Adipocyte (in vitro differentiated cells): ENCODE measurements around the gene ZYG11A.

Experiments
- DNase-seq: peaks from one replicate; pipeline ENCODE4 v3.0.0-alpha.2; 2015; ENCODE audit warnings: low read depth
- H3K27me3 ChIP-seq: replicated peaks from 2 replicates; pipeline ENCODE4 v1.7.0; 2013; ENCODE audit warnings: mild to moderate bottlenecking, low read length, moderate library complexity; ENCODE audit not compliant: control insufficient read depth, insufficient read depth
- H3K36me3 ChIP-seq: 2 replicates; pipeline ENCODE4 v1.7.0; 2013; ENCODE audit warnings: low read length, mild to moderate bottlenecking, moderate library complexity; ENCODE audit not compliant: control insufficient read depth, insufficient read depth, severe bottlenecking
- H3K4me1 ChIP-seq: 2 replicates; pipeline ENCODE4 v1.7.0; 2013; ENCODE audit warnings: mild to moderate bottlenecking, low read length, moderate library complexity; ENCODE audit not compliant: control insufficient read depth, insufficient read depth
- H3K4me3 ChIP-seq: 2 replicates; pipeline ENCODE4 v1.7.0; 2013; ENCODE audit warnings: mild to moderate bottlenecking, low read length, moderate library complexity
- H3K9ac ChIP-seq: 2 replicates; pipeline ENCODE4 v1.7.0; 2013; ENCODE audit warnings: mild to moderate bottlenecking, low read length, moderate library complexity
- H3K9me3 ChIP-seq: 2 replicates; pipeline ENCODE4 v1.7.0; 2013; ENCODE audit warnings: mild to moderate bottlenecking, low read length, moderate library complexity; ENCODE audit not compliant: control insufficient read depth

ZYG11A gene

DNA sequence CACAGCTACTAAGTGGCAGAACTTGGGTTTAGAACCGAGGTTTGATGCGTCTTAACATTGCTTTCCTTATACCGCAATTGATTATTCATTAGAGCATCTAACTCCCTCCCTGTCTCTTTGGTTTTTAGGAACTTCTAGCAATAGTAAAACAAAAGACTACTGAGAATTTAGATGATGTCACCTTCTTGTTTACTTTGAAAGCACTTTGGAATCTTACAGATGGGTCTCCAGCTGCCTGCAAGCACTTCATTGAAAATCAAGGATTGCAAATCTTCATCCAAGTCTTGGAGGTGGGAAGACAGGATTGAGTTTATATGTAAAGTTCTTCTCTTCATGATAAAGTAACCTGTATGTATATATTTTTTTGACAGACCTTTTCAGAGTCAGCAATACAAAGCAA is 35.0 kb downstream of the ZYG11A start:
- peak; percentile 13 for DNase-seq
- H3K9ac ChIP-seq: no peak overlapping the region
- H3K27me3 ChIP-seq: no peaks in the 10 kb centered on the region
- H3K9me3 ChIP-seq: no peaks in the 10 kb centered on the region
- H3K4me3 ChIP-seq: no peak overlapping the region
- no peaks in the 10 kb centered on the region for H3K36me3 ChIP-seq
- no peaks in the 10 kb centered on the region for H3K4me1 ChIP-seq

DNA sequence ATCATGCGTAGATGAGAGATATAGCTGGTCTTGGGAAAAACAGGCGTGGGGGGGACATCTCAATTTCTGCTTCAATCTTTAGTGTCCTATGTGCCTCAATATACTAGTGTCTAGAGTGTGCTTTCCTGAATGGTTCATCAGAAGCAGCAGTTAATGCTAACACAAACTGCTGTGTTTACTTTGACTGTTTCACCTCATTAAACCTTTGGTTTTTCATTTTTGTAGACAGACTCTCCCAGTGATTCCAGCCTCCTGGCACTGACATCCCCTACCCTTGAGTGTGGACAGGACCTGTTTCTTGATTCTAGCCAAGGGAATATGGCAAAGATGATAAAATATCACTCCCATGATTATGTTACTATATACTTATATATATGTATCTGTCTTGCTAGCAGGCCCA is 37.6 kb downstream of the ZYG11A start:
- Histone ChIP-seq H3K4me3 (no peak overlapping the region), H3K36me3 (no peaks in the 10 kb centered on the region), H3K27me3 (no peaks in the 10 kb centered on the region), H3K9ac (no peak overlapping the region), H3K9me3 (no peaks in the 10 kb centered on the region), H3K4me1 (no peaks in the 10 kb centered on the region)
- no peak for DNase-seq

DNA sequence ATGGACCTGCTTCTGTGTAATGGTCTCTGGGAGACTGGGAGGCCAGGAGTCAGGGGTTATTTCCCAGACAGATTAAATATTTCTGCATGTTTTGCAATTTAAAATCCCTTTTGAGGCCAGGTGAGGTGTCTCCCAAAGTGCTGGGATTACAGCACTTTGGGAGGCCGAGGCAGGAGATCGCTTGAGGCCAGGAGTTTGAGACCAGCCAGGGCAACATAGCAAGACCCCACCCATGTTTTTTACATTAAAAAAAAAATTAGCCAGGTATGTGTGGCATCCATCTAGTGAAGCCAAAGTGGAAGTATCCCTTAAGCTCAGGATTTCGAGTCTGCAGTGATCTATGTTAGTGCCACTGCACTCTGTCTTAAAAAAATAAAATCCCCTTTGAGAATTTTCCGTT is 44.9 kb downstream of the ZYG11A start:
- DNase-seq: no peak
- Histone ChIP-seq H3K9ac (no peak overlapping the region), H3K4me3 (no peak overlapping the region), H3K27me3 (no peaks in the 10 kb centered on the region), H3K4me1 (no peaks in the 10 kb centered on the region), H3K9me3 (no peaks in the 10 kb centered on the region), H3K36me3 (no peaks in the 10 kb centered on the region)

DNA sequence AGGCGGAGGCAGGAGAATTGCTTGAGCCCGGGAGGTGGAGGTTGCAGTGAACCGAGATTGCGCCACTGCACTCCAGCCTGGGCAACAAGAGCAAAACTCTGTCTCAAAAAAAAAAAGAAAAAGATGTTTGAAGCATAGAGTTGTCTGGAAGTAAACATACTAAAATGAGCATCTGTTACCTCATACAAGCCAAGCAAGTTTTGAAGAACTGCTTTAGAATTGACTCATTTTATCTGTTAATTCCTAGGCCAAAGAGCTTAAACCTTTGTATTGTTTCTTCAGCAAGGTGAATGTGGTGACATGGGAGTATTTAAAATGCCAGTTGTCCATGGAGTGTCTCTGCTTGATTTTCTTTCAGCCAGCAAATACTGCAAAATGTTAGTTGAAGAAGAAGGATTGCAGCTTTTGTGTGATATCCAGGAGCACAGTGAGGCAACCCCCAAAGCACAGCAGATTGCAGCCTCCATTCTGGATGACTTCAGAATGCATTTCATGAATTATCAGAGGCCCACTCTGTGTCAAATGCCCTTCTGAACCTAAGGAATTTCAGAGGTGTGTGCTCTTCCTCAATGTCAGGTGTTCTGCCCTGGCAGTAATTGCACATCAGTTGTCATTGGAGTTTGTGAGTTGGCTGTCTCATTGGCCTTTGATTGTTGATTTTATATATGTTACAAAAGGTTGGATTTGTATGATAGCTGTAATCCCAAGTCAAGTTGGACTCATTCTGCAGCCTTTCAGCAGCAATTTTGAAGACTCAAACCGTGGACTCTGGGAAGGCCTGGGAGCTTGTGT is 50.1 kb downstream of the ZYG11A start:
- no peaks in the 10 kb centered on the region for H3K9me3 ChIP-seq
- H3K4me3 ChIP-seq: no peak overlapping the region
- no peak for DNase-seq
- H3K9ac ChIP-seq: no peak overlapping the region
- no peaks in the 10 kb centered on the region for H3K4me1 ChIP-seq
- peaks cover 7% of the 10 kb centered on the region for H3K36me3 ChIP-seq
- H3K27me3 ChIP-seq: no peaks in the 10 kb centered on the region

DNA sequence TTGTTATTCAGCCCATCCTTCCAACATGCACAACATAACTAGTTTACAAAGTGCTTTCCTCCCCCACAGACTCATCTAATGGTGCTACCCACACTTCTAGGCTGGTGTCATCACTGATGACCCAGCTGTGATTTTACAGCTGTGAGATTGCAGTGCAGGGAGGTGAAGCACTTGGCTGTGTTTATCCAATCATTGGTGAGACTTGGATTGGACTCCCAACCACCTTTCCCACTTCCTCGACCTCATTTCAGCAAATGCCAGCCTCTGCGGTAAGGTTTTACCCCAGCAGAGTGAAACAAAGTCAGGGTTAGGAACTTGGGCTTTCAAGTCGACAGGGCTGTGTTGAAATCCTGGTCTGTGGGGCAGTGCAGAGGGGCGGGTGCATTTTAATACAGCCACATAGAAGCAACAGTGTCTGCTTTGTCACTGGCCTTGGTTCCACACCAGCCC is 56.9 kb downstream of the ZYG11A start:
- Histone ChIP-seq H3K4me1 (no peaks in the 10 kb centered on the region), H3K4me3 (no peak overlapping the region), H3K9ac (no peak overlapping the region), H3K9me3 (no peaks in the 10 kb centered on the region), H3K36me3 (peaks cover 9% of the 10 kb centered on the region), H3K27me3 (no peaks in the 10 kb centered on the region)
- DNase-seq: peak; percentile 17

DNA sequence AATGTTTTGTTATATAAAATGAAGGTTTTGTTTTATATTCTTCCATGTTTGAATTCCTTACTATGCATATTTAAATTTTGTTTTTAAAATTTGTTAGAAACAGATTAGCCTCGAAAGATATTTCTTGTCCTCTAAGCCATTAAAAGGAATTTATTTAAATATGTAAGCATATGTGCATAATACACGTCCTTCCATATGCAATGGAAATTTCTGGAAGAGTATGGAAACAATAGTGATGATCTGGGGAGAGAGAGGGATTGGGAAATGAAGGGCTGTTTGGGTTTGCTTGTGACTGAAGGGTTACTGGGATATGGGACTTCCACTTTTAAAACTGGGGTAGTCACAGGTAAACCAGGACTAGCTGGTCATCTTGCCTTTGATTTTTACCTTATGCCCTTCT is 57.8 kb downstream of the ZYG11A start:
- H3K4me3 ChIP-seq: no peak overlapping the region
- no peak for DNase-seq
- no peaks in the 10 kb centered on the region for H3K4me1 ChIP-seq
- peaks cover 9% of the 10 kb centered on the region for H3K36me3 ChIP-seq
- H3K27me3 ChIP-seq: no peaks in the 10 kb centered on the region
- H3K9ac ChIP-seq: no peak overlapping the region
- no peaks in the 10 kb centered on the region for H3K9me3 ChIP-seq

DNA sequence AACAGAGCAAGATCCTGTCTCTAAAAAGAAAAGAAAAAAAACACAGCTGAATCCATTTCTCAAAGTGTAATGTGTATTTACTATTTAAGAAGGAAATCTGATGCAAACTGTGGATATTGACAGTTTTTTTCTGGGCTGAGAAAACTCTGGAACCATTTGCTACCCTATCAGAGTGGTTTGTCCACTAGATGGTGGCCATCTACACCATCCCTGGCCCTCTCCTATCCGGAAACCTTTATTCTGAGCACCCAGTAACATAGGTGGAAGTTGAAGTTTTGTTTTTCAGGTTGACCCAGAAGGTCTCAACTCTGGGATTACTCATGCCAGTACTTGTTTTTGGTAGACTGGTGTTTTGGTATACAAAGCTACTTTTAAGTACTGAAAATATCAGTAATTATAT is 58.8 kb downstream of the ZYG11A start:
- peaks cover 12% of the 10 kb centered on the region for H3K36me3 ChIP-seq
- H3K9ac ChIP-seq: no peak overlapping the region
- no peaks in the 10 kb centered on the region for H3K9me3 ChIP-seq
- peaks cover 5% of the 10 kb centered on the region for H3K4me1 ChIP-seq
- H3K4me3 ChIP-seq: no peak overlapping the region
- DNase-seq: no peak
- no peaks in the 10 kb centered on the region for H3K27me3 ChIP-seq

DNA sequence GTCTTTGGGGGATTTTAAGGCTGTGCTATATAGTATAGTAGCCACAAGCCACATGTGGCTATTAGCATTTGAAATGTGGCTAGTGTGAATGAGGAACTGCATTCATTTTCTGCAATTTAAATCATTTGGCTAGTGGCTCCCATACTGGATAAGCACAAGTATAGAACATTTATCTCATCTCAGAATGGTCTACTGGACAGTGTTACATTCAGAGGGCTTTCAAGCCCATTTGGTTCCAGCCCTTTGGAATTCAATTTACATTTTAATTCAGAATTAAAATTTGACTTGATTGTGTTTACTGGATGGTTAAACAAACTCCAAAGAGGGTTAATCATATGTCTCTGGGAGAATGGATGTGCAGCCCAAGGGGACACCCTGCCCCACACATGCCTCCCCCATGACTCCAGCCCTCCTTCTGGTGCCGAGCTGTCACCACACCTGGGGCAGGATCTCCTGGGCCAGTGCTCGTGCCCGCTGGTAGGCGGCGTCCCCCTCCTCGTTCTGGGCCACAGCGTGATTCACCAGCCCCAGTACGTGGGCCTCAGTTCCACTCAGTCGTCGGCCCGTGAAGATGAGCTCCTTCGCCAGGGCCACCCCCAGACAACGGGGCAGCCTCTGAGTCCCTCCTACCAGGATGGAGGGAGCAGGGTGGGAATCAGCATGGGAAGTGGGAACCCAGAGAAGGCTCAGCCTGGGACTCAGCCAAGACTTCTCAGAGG is 61.8 kb downstream of the ZYG11A start:
- no peak overlapping the region for H3K4me3 ChIP-seq
- no peak for DNase-seq

DNA sequence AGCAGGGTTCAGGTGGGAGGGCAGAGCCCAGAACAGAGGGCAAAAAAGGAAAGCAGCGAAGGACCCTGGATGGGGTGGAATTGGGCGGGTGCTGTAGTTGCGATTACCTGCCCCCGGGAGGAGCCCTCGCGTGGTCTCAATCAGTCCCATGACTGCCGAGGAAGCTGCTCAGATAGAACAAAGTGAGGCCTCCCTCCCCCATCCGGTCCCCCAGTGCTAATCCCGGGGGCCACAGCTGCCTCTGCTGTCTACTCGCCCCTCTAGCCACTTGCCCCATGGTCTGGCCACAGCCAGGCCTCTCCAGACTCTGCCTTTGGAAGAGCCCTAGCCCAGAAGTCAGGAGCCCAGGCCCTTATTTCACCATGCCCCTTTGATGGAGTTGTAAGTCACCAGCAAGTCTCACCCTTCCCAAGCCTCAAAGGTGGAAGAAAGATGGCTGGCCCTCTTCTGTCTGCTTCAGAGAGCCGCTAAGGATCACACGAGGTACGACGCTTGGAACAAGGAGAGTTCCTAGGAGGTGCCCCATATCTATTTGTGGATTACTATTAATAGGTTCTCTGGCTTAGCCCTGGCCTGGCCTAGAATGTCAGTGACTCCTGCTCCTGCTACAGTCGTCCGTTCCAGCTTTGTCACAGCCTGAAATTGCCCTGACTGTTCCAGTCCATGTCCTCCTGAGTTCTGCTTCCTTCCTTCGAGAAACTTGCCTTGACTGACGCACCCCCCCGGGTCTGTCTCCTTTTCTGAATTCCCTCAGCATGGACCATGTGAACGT is 62.6 kb downstream of the ZYG11A start:
- peak; percentile 15 for DNase-seq
- peaks cover 7% of the 10 kb centered on the region for H3K4me1 ChIP-seq
- H3K9me3 ChIP-seq: no peaks in the 10 kb centered on the region
- H3K4me3 ChIP-seq: no peak overlapping the region
- H3K27me3 ChIP-seq: no peaks in the 10 kb centered on the region
- no peak overlapping the region for H3K9ac ChIP-seq
- peaks cover 2% of the 10 kb centered on the region for H3K36me3 ChIP-seq

More for the DNA sequence above, 61.8 kb downstream of the ZYG11A start:
- Histone ChIP-seq H3K9ac (no peak overlapping the region), H3K4me1 (peaks cover 7% of the 10 kb centered on the region), H3K27me3 (no peaks in the 10 kb centered on the region), H3K9me3 (no peaks in the 10 kb centered on the region), H3K36me3 (peaks cover 2% of the 10 kb centered on the region)

DNA sequence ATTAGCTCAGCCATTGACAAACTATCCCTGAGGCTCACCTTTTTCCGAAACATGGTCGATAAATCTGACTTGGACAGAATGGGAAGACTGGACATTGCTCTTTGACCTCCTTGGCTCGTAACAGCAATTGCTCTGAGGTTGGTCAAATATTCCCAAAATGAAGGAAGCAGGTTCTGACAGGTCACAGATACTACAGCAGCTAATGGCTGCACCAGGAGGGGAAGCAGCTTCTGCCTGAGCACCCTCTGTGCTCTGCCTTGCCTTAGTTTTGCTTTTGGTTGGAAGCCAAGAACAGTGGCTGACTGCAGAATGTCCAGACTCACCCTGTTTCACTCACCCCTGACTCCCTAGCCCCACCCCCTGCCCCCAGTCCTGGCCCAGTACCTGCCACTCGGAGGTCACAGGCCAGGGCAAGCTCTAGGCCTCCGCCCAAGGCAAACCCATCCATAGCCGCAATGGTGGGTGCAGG is 63.6 kb downstream of the ZYG11A start:
- H3K9me3 ChIP-seq: no peaks in the 10 kb centered on the region

More for the DNA sequence above, 63.6 kb downstream of the ZYG11A start:
- Histone ChIP-seq H3K9ac (no peak overlapping the region), H3K27me3 (no peaks in the 10 kb centered on the region), H3K36me3 (peaks cover 2% of the 10 kb centered on the region), H3K4me1 (peaks cover 7% of the 10 kb centered on the region), H3K4me3 (no peak overlapping the region)
- no peak for DNase-seq
